Measurements from ENCODE around the gene HDAC11.

Gene HDAC11

DNA sequence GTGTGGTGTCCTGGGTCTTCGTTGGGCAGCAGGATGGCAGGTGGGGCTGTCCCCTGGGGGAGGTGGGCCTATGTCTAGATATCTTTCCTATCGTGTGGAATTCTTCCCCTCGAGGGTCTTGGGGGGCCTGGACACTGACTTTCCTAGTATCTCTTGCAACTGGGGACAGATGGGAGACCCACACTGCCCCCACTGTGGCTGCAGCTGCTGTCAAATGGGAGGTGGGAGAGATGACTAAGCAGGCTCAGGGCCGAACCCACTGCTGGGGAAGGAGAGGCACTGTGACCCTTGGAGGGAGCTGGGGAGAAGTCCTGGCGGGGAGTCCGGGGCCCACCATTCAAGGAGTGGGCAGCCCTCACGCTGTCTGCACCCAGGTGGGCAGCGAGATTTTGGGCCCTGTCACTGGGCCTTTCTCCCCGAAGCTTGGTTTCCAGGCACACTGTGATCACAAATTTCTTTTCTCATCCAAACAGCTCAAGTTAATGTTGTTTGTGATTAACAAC lies 65.9 kb downstream of the HDAC11 start:
- no peak for DNase-seq

- no peak for DNase-seq
Measured at GRCh38 chr3:13546667-13547171, 66.6 kb downstream of the HDAC11 start.

GRCh38 chr3:13547591-13548371 lies 67.7 kb downstream of the HDAC11 start:
- DNase-seq = no peak

DNA sequence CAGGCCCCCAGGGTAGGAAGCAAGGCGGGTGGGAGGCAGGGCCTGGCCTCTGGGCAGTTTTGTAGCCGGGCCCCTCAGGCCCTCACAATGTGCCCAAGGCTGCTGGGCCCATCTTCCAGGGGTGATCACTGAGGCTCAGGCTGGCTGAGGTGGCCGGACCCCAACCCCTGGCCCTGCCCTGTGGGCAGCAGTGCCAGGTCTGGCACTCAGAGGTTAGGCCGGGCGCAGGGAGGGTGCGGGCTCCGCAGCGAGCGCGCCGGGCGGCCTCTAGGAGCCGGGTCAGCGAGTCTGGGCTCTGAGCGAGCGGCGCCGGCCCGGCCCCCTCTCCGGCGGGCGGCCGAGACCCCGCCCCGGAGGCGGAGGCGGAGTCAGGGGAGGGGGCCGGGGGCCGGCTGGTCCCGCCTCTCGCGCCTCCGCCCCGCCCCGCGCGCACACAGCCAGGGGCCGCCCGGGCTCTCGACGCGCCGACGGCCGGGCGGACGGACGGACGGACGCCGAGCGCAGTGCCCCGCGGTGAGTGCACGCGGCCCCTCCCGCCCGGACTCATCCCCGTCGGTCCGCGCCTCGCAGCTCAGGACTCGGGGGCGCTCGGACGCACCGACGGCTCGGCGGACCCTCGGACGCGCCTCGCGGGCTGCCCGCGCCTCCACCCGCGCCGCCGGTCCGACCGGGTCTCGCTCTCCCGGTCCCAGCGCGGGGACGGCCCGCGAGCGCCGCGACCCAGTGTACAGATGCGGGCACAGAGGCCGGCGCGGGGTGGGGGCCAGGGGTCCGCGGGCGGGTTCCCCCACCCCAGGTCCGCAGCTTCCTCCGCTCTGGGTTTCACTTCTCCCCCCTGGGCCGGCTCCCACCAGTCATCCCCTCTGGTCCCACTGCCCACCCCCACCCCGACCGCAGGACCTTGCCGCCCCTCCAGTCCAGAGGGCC lies 68.9 kb downstream of the HDAC11 start, which contains the start of gene FBLN2:
TSS of gene FBLN2 (plus strand) at position 430 of the 927 bp plus-strand sequence. CDS start 21,231 bp downstream, outside the sequence.
- DNase-seq = peak; percentile 46

GRCh38 chr3:13549623-13550422 lies 69.7 kb downstream of the HDAC11 start:
- DNase-seq = no peak

- DNase-seq = no peak
Measured at GRCh38 chr3:13550423-13550690, 70.3 kb downstream of the HDAC11 start.

- DNase-seq = no peak
Measured at GRCh38 chr3:13550791-13551360, 70.8 kb downstream of the HDAC11 start.

DNA sequence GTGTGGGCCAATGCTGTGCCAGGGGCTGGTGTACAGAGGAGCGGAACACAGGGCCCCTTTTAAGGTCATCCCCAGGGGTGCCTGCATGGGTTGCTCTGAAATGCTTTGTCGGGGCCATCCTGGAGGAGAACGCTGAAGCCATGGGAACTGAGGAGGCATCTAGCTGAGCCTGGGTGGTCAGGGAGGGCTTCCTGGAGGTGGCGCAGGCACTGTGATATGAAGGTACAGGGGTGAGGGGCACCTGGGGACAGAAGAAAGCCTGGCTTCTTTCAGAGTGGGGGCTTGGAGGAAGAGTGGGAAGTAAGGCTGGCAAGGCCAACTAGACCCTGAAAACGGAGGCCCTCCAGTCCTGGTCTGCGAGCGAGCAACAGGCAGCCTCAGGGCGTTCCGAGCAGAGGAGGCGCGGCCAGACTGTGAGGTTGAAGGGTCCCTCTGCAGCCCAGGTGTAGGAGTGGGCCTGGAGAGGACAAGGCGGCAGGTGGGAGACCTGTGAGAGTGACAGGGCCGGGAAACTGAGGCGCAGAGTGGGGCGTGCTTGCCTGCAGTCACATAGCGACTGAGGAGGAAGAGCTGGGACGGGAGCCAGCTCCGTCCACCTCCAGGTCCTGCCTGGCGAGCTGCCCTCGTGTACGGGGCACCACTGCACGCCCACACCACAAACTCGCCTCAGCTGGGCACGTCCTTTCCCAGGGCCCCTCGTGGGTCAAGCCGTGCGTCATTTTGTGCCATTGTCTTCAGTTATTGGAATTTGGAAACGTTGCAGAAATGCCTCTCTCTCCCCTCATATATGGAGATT lies 72.9 kb downstream of the HDAC11 start:
- DNase-seq = no peak

DNA sequence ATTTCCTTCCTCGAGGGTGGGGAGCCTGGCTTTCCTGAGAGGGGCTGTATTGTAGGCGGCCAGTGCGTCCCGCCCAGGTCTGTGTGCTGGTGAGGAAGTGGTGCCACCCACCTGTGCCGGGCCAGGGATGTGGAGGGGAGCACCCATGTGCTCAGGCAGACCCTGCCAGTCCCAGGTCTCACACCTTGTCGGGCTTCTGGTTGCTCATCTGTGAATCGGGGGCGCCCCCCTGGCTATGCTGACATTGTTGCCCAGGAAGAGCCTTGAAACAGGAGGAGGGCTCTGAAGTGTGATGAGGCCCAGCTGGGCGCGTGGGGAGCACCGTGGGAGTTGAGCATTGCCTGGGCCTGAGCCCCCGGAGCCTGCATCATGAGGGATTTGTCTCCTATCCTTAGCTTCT lies 73.6 kb downstream of the HDAC11 start:
- no peak for DNase-seq

DNA sequence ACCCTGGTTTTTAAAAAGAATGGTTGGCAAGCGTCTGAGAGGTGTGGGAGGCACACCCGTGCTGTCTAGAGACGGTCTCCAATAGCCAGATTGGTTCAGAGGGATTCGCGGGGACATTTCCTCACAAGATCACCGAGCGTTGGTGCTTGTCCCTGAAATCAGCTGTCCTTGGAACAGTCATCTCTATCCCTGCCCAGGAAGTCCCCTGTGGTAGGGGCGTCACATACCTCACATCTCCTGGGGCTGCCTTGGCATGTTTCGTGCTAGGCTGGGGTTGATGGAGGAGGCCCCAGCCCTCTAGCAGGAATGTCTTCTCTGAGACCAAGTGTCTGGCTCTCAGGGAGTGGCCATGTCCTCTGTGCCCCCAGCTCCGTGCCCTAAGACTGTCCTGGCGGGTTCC lies 75.6 kb downstream of the HDAC11 start:
- no peak for DNase-seq
